K562 (cell line): ENCODE data around the gene NDUFAF3. TPM values are rescaled to one million over a fixed set of nuclear protein-coding genes. Genes with fewer than 3 reads are reported as not detected.

ENCODE experiments used
- ATF6 ChIP-seq: sonication (generic); formaldehyde crosslinking; IDR thresholded peaks from 2 replicates; pipeline ENCODE4 v1.4.0; 2020; ENCODE audit warnings: mild to moderate bottlenecking, missing genetic modification reagents
- CC2D1A ChIP-seq: fragments of 450-650 bp; IDR thresholded peaks from 2 replicates; pipeline ENCODE4 v1.6.1; 2017; ENCODE audit warnings: mild to moderate bottlenecking
- FOXK2 ChIP-seq, 2 experiments: fragments of 450-650 bp; IDR thresholded peaks in 1 of 2; conservative IDR thresholded peaks in 1 of 2; 2 replicates each; pipeline ENCODE4 v1.6.1; 2016; ENCODE audit warnings: low read depth in 2 of 2, mild to moderate bottlenecking in 1 of 2
- SFPQ ChIP-seq: fragments of 200-400 bp; formaldehyde crosslinking; IDR thresholded peaks from 2 replicates; pipeline ENCODE4 v1.6.1; 2017; ENCODE audit warnings: mild to moderate bottlenecking, low read depth, low read length, moderate library complexity
- SOX6 ChIP-seq: fragments of 450-650 bp; IDR thresholded peaks from 2 replicates; pipeline ENCODE4 v1.6.1; 2014; ENCODE audit warnings: mild to moderate bottlenecking
- TAF9B ChIP-seq: fragments of 450-650 bp; IDR thresholded peaks from 2 replicates; pipeline ENCODE4 v1.6.1; 2018; ENCODE audit warnings: mild to moderate bottlenecking; ENCODE audit not compliant: partially characterized antibody
- TCF7 ChIP-seq: sonication (generic); IDR thresholded peaks from 2 replicates; pipeline ENCODE4 v1.6.1; 2016; ENCODE audit warnings: antibody characterized with exemption, borderline replicate concordance
- TCFL5 ChIP-seq: fragments of 250-450 bp; sonication (Bioruptor Pico); conservative IDR thresholded peaks from 2 replicates; pipeline ENCODE4 v1.6.1; 2021; ENCODE audit warnings: mild to moderate bottlenecking, moderate library complexity, matching md5 sums
- ZNF511 ChIP-seq: sonication (generic); formaldehyde crosslinking; IDR thresholded peaks from 2 replicates; pipeline ENCODE4 v1.8.0; 2022; ENCODE audit warnings: mild to moderate bottlenecking, missing genetic modification reagents
- ZNF592 ChIP-seq: fragments of 450-650 bp; IDR thresholded peaks from 2 replicates; pipeline ENCODE4 v1.6.1; 2017; ENCODE audit warnings: antibody characterized with exemption, mild to moderate bottlenecking
- ZNF695 ChIP-seq: fragments of 450-650 bp; formaldehyde crosslinking; IDR thresholded peaks from 2 replicates; pipeline ENCODE4 v1.4.0; 2020; ENCODE audit warnings: mild to moderate bottlenecking, moderate library complexity
- polyA plus RNA-seq, 8 experiments: library from polyadenylated mRNA; depleted of rRNA in 4 of 8; stranded (reverse) in 5 of 8; unstranded in 3 of 8; fragments of >200 nt; fragmentation: Nextera tagmentation in 2 of 8; fragmentation: Illumina TruSeq in 1 of 8; extraction: Ambion mirVana in 2 of 8; extraction: Trizol in 1 of 8; gene quantifications; 2 replicates each; pipeline versions ENCODE4 v1.2.1 to v1.2.3, GENCODE V29; 2011 to 2014; ENCODE audit warnings: inconsistent platforms in 1 of 8, missing spikeins in 1 of 8
- total RNA-seq, 7 experiments: library from RNA; depleted of rRNA in 6 of 7; stranded (reverse); fragments of >200 nt in 6 of 7; fragmentation: Illumina TruSeq in 2 of 7; extraction: Trizol in 2 of 7; gene quantifications; 2 replicates each; pipeline versions ENCODE4 v1.2.1 to v1.2.3, GENCODE V29; 2011 to 2021; ENCODE audit warnings: low replicate concordance in 1 of 7
- TF ChIP-seq, protein P1 (sequence below): fragments of 250-450 bp; sonication (Bioruptor Pico); IDR thresholded peaks from 2 replicates; pipeline ENCODE4 v1.5.0; 2020; ENCODE audit warnings: mild to moderate bottlenecking
- TF ChIP-seq, protein P2 (sequence below), 2 experiments: fragments of 250-450 bp in 1 of 2; fragments of 450-650 bp in 1 of 2; sonication (Bioruptor Pico) in 1 of 2; IDR thresholded peaks; 2 replicates each; pipeline versions ENCODE4 v1.6.1 to v1.8.0; 2016 to 2021; ENCODE audit warnings: mild to moderate bottlenecking in 2 of 2, moderate library complexity in 2 of 2, missing compliant biosample characterization in 1 of 2, missing genetic modification characterization in 1 of 2

NDUFAF3 gene
- total and polyA plus RNA-seq, 9 of the 15 experiments (the other 6 are each of a cell fraction or from before 2014, with no cell fraction given), result 17.0 to 127 (median 36.3) TPM

DNA sequence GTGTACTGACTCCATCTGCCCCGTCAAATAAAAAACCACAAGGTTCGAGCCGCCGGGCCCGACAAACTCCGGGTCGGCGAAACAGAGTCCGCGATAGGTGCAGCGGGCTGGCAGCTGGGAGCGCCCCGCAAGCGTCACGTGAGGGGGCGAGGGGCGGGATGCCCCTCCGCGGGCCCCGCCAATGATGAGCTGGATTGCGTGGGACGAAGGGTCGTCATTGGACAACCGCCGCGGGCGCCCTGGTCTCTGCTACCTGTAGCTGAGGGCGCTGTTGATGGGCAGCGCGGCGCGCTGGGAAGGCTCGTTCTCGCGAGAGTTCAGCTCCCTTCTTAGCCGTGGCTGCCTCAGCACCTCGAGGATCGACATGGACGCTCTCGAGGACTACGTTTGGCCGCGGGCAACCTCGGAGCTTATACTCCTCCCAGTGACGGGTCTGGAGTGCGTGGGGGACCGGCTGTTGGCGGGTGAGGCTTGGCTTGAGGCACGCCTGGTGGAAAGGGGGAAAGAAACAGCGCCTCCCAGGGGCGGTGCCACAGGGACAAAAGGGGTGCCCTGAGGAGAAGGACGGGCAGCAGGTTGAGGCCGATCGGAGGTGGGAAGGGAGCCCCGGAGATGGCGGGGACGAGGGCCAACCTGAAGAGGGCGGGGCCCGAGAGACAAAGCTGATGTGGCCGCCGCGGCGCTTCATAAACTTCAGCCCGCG lies 14.7 kb upstream of the NDUFAF3 start, which contains the start of gene WDR6 (continued):
- TF ChIP-seq ZNF592 (peak; percentile 60), TCF7 (no peak), SOX6 (peak; percentile 31; the same call in 1 of the 2 replicates), ZNF511 (CRISPR knock-in tag) (peak; percentile 65; the same call in 1 of the 2 replicates), CC2D1A (peak; percentile 27; the same call in 1 of the 2 replicates), FOXK2 (conservative IDR thresholded peaks at IDR 0.05 in 1 of 2, IDR thresholded peaks at IDR 0.05 in 1 of 2; ENCODE audit: low read depth in 2 of 2) (peak; percentile 37 to 43; a peak in 2 of 4 replicates), TAF9B (peak; percentile 71), ZNF695 (CRISPR knock-in tag) (no peak), ATF6 (CRISPR knock-in tag) (0 out of 2 replicates have a peak, but pooled peaks have one; percentile 52), TCFL5 (no peak), SFPQ (no peak)
- TF ChIP-seq, protein P1, sequence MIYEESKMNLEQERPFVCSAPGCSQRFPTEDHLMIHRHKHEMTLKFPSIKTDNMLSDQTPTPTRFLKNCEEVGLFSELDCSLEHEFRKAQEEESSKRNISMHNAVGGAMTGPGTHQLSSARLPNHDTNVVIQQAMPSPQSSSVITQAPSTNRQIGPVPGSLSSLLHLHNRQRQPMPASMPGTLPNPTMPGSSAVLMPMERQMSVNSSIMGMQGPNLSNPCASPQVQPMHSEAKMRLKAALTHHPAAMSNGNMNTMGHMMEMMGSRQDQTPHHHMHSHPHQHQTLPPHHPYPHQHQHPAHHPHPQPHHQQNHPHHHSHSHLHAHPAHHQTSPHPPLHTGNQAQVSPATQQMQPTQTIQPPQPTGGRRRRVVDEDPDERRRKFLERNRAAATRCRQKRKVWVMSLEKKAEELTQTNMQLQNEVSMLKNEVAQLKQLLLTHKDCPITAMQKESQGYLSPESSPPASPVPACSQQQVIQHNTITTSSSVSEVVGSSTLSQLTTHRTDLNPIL (CRISPR knock-in tag), result no peak
- TF ChIP-seq, protein P2, sequence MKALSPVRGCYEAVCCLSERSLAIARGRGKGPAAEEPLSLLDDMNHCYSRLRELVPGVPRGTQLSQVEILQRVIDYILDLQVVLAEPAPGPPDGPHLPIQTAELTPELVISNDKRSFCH (CRISPR knock-in tag; IDR thresholded peaks at IDR 0.05), result no peak
- TF ChIP-seq, protein P2 (tag; IDR thresholded peaks at IDR 0.05), result peak; percentile 60
